CD14-positive monocyte (primary cell): ENCODE measurements around the gene SHANK3. TPM values are rescaled to one million over a fixed set of nuclear protein-coding genes. Genes with fewer than 3 reads are reported as not detected.

Experiments
- DNase-seq, 3 donors: peaks; one replicate each; pipeline ENCODE4 v3.0.0-alpha.2; 2011 to 2022
- H2AFZ ChIP-seq: 2 replicates; pipeline ENCODE4 v1.6.0; 2012; ENCODE audit warnings: mild to moderate bottlenecking, low read depth, low read length, inconsistent platforms; ENCODE audit not compliant: insufficient read depth, poor library complexity, severe bottlenecking
- H3K27ac ChIP-seq, 2 donors: 1 replicate in 1 of 2; 2 replicates in 1 of 2; pipeline ENCODE4 v1.5.1; 2012 to 2013; ENCODE audit warnings: low read length in 2 of 2, control low read depth in 1 of 2, inconsistent platforms in 1 of 2, low read depth in 1 of 2, mild to moderate bottlenecking in 1 of 2
- H3K27me3 ChIP-seq, 2 donors: one replicate each; pipeline versions ENCODE4 v1.6.0 to v1.6.1; 2011 to 2013; ENCODE audit warnings: low read length in 2 of 2; ENCODE audit not compliant: control insufficient read depth in 2 of 2, insufficient read depth in 2 of 2
- H3K36me3 ChIP-seq, 2 donors: replicated peaks in 1 of 2; 1 replicate in 1 of 2; 2 replicates in 1 of 2; pipeline versions ENCODE4 v1.5.1 to v1.6.1; 2012 to 2013; ENCODE audit warnings: low read length in 2 of 2, control low read depth in 1 of 2, inconsistent platforms in 1 of 2, mild to moderate bottlenecking in 1 of 2; ENCODE audit not compliant: insufficient read depth in 2 of 2, control insufficient read depth in 1 of 2
- H3K4me1 ChIP-seq, 2 donors: 1 replicate in 1 of 2; 2 replicates in 1 of 2; pipeline versions ENCODE4 v1.5.1 to v1.6.1; 2012 to 2013; ENCODE audit warnings: low read length in 2 of 2, control low read depth in 1 of 2, inconsistent platforms in 1 of 2, mild to moderate bottlenecking in 1 of 2, moderate library complexity in 1 of 2; ENCODE audit not compliant: insufficient read depth in 2 of 2, control insufficient read depth in 1 of 2
- H3K4me2 ChIP-seq: replicated peaks from 2 replicates; pipeline ENCODE3; 2012; ENCODE audit warnings: low read length, moderate library complexity, mild to moderate bottlenecking; ENCODE audit not compliant: poor library complexity, severe bottlenecking; ENCODE audit errors: extremely low read depth
- H3K4me3 ChIP-seq, 3 experiments: fragments of 200-600 bp in 1 of 3; sonication (generic) in 1 of 3; replicated peaks in 1 of 3; 1 replicate in 2 of 3; 2 replicates in 1 of 3; pipeline ENCODE4 v1.5.1; 2011 to 2013; ENCODE audit warnings: low read length in 3 of 3, mild to moderate bottlenecking in 3 of 3, control low read depth in 2 of 3, low read depth in 2 of 3, inconsistent platforms in 1 of 3, moderate library complexity in 1 of 3
- H3K79me2 ChIP-seq: 2 replicates; pipeline ENCODE4 v1.6.0; 2012; ENCODE audit warnings: mild to moderate bottlenecking, control low read depth, inconsistent platforms, low read length, moderate library complexity; ENCODE audit not compliant: insufficient read depth
- H3K9ac ChIP-seq: 2 replicates; pipeline ENCODE4 v1.6.0; 2017; ENCODE audit warnings: low read length, mild to moderate bottlenecking; ENCODE audit not compliant: insufficient read depth, poor library complexity, severe bottlenecking
- H3K9me3 ChIP-seq, 2 donors: replicated peaks in 1 of 2; 1 replicate in 1 of 2; 2 replicates in 1 of 2; pipeline versions ENCODE4 v1.5.1 to v1.6.1; 2012 to 2013; ENCODE audit warnings: low read length in 2 of 2, control low read depth in 1 of 2; ENCODE audit not compliant: control insufficient read depth in 1 of 2, insufficient read depth in 1 of 2
- H4K20me1 ChIP-seq: 2 replicates; pipeline ENCODE4 v1.6.0; 2012; ENCODE audit warnings: mild to moderate bottlenecking, low read length, control low read depth, moderate library complexity; ENCODE audit not compliant: insufficient read depth
- H3K27ac Mint-ChIP-seq, 7 donors: one replicate each; pipeline ENCODE4 v1.8.0; 2020; ENCODE audit warnings: mild to moderate bottlenecking in 7 of 7, mixed read lengths in 7 of 7, moderate library complexity in 6 of 7, inconsistent platforms in 2 of 7
- H3K27me3 Mint-ChIP-seq, 3 donors: one replicate each; pipeline ENCODE4 v1.8.0; 2021 to 2022; ENCODE audit warnings: low read depth in 3 of 3, mild to moderate bottlenecking in 3 of 3, mixed read lengths in 3 of 3, moderate library complexity in 3 of 3, inconsistent platforms in 1 of 3
- H3K36me3 Mint-ChIP-seq, 2 donors: one replicate each; pipeline ENCODE4 v1.8.0; 2020; ENCODE audit warnings: mixed read lengths in 2 of 2, inconsistent platforms in 1 of 2, mild to moderate bottlenecking in 1 of 2
- H3K4me1 Mint-ChIP-seq: one replicate; pipeline ENCODE4 v1.8.0; 2020; ENCODE audit warnings: mild to moderate bottlenecking, mixed read lengths
- H3K4me3 Mint-ChIP-seq, 2 donors: one replicate each; pipeline ENCODE4 v1.8.0; 2020; ENCODE audit warnings: mild to moderate bottlenecking in 2 of 2, mixed read lengths in 2 of 2, moderate library complexity in 1 of 2
- H3K9me3 Mint-ChIP-seq, 7 donors: one replicate each; pipeline ENCODE4 v1.8.0; 2020 to 2022; ENCODE audit warnings: mixed read lengths in 7 of 7, mild to moderate bottlenecking in 6 of 7, moderate library complexity in 6 of 7, inconsistent platforms in 2 of 7
- CTCF ChIP-seq: fragments of 200-600 bp; IDR thresholded peaks from one replicate; pipeline ENCODE4 v1.8.0; 2022; ENCODE audit warnings: antibody characterized with exemption, mild to moderate bottlenecking
- WGBS: methylation state at CpG from one replicate; pipeline ENCODE4 v1.1.5; 2013; ENCODE audit warnings: missing lambda C conversion rate; ENCODE audit not compliant: insufficient coverage; 5-methylcytosine and 5-hydroxymethylcytosine counted together
- intact Hi-C, 2 donors: fragments of 100-400 bp; cut with micrococcal nuclease; formaldehyde crosslinking; loops; one replicate each; pipeline versions ENCODE4 v1.15.0 to v1.15.1; 2023
- polyA plus RNA-seq, 3 donors: library from polyadenylated mRNA; depleted of rRNA in 1 of 3; unstranded in 2 of 3; stranded (reverse) in 1 of 3; fragments of 300-500 nt in 2 of 3; fragments of >200 nt in 1 of 3; fragmentation: Illumina TruSeq in 2 of 3; gene quantifications; 1 replicate in 2 of 3; 2 replicates in 1 of 3; pipeline ENCODE4 v1.2.3, GENCODE V29; 2012 to 2021

Gene SHANK3
- polyA plus RNA-seq, 3 donors = not detected

- H3K27ac ChIP-seq = no peak overlapping the region
- H3K36me3 ChIP-seq = no peaks in the 10 kb centered on the region
- intact Hi-C loops = no loop called here
- no peaks in the 10 kb centered on the region for H3K27me3 ChIP-seq
- Mint-ChIP-seq H3K9me3 (peaks cover 0 to 3% (median 0%) of the 10 kb centered on the region in 7 donors), H3K36me3 (no peaks in the 10 kb centered on the region), H3K27me3 (peaks cover 0 to 1% (median 0%) of the 10 kb centered on the region in 3 donors), H3K4me1 (no peaks in the 10 kb centered on the region), H3K27ac (no peak overlapping the region), H3K4me3 (no peak overlapping the region)
- H2AFZ ChIP-seq = no peak overlapping the region
- WGBS = 98% methylated on average over 21 of the region's 27 CpGs
- H3K9me3 ChIP-seq = no peaks in the 10 kb centered on the region
- H3K79me2 ChIP-seq = no peaks in the 10 kb centered on the region
- no peaks in the 10 kb centered on the region for H4K20me1 ChIP-seq
- DNase-seq = no peak
- no peak overlapping the region for H3K4me3 ChIP-seq
- H3K4me2 ChIP-seq = no peak overlapping the region
- H3K4me1 ChIP-seq = no peaks in the 10 kb centered on the region
- no peak for TF ChIP-seq CTCF
- no peak overlapping the region for H3K9ac ChIP-seq
Measured at GRCh38 chr22:50705851-50706351, 33.3 kb downstream of the SHANK3 start.

GRCh38 chr22:50706481-50707125 lies 34.0 kb downstream of the SHANK3 start:
- H3K4me2 ChIP-seq = no peak overlapping the region
- H3K79me2 ChIP-seq = no peaks in the 10 kb centered on the region
- no peaks in the 10 kb centered on the region for H3K4me1 Mint-ChIP-seq
- TF ChIP-seq CTCF = no peak
- no peak overlapping the region for H3K27ac Mint-ChIP-seq
- H4K20me1 ChIP-seq = no peaks in the 10 kb centered on the region
- peaks cover 0 to 1% (median 0%) of the 10 kb centered on the region in 3 donors for H3K27me3 Mint-ChIP-seq
- 96% methylated on average over 10 of the region's 14 CpGs for WGBS
- no peak overlapping the region for H3K4me3 Mint-ChIP-seq
- H3K27me3 ChIP-seq = no peaks in the 10 kb centered on the region
- no peaks in the 10 kb centered on the region for H3K36me3 Mint-ChIP-seq
- H3K27ac ChIP-seq = no peak overlapping the region
- no peak overlapping the region for H3K9ac ChIP-seq
- DNase-seq = no peak
- H3K9me3 Mint-ChIP-seq = peaks cover 0 to 3% (median 0%) of the 10 kb centered on the region in 7 donors
- no peak overlapping the region for H2AFZ ChIP-seq
- no peaks in the 10 kb centered on the region for H3K36me3 ChIP-seq
- intact Hi-C loops = no loop called here
- no peak overlapping the region for H3K4me3 ChIP-seq
- H3K9me3 ChIP-seq = no peaks in the 10 kb centered on the region
- H3K4me1 ChIP-seq = no peaks in the 10 kb centered on the region
